K562 (cell line): ENCODE data around the gene CYRIA. TPM values are rescaled to one million over a fixed set of nuclear protein-coding genes. Genes with fewer than 3 reads are reported as not detected.
A peak's percentile ranks its signal among the peaks of the same experiment; 100 is the strongest.

Experiments used
- ATAC-seq: fragments of 200-7000 bp; cut with Tn5 transposase; 3 replicates; pipeline ENCODE4 v1.9.1; 2020; ENCODE audit warnings: moderate library complexity
- BruUV-seq: library from RNA; stranded (reverse); fragments of 400-500 nt; replicated peaks from 2 replicates; lab custom pipeline; 2021; lab: Mats Ljungman, UMichigan
- CTCF ChIA-PET: fragments of 300-600 bp; formaldehyde crosslinking; extraction: SDS; loops from one replicate; lab custom pipeline; 2021; ENCODE audit warnings: low intra/inter-chr PET ratio; lab: Yijun Ruan, JAX
- POLR2A ChIA-PET: fragments of 300-600, 350-650 bp; sonication (Branson Sonifier 250); formaldehyde crosslinking; extraction: SDS; loops from one replicate; lab custom pipeline; 2021; ENCODE audit warnings: antibody characterized with exemption, inconsistent platforms; lab: Yijun Ruan, JAX
- DNase-seq, 4 experiments: peaks; one replicate each; pipeline versions ENCODE4 v3.0.0 to v3.0.0-alpha.2; 2011 to 2018; ENCODE audit warnings: low spot score in 3 of 4, mixed read lengths in 3 of 4; ENCODE audit errors: extremely low read depth in 1 of 4
- FAIRE-seq: peaks from 2 replicates; lab custom pipeline; 2011; peaks lifted over from hg19 to GRCh38; lab: Jason Lieb, UNC
- H2AFZ ChIP-seq: 2 replicates; pipeline ENCODE4 v1.6.0; 2011; ENCODE audit warnings: low read depth, low read length, control low read depth, inconsistent platforms
- H3K27ac ChIP-seq: fragments of 200-600 bp; 3 replicates; pipeline ENCODE4 v1.8.0; 2011; ENCODE audit warnings: low read depth, mild to moderate bottlenecking, control low read depth, inconsistent platforms, low read length, moderate library complexity, mixed read lengths; ENCODE audit errors: extremely low read depth
- H3K27me3 ChIP-seq, 2 experiments: fragments of 300-600 bp in 1 of 2; 2 replicates in 1 of 2; 3 replicates in 1 of 2; pipeline versions ENCODE4 v1.6.0 to v1.8.0; 2011; ENCODE audit warnings: inconsistent platforms in 2 of 2, low read length in 2 of 2, mild to moderate bottlenecking in 1 of 2, mixed read lengths in 1 of 2, moderate library complexity in 1 of 2; ENCODE audit not compliant: control insufficient read depth in 2 of 2, insufficient read depth in 2 of 2
- H3K36me3 ChIP-seq: fragments of 300-600 bp; 3 replicates; pipeline ENCODE4 v1.8.0; 2011; ENCODE audit warnings: mild to moderate bottlenecking, low read length, inconsistent platforms; ENCODE audit not compliant: control insufficient read depth, insufficient read depth
- H3K4me1 ChIP-seq, 2 experiments: fragments of 200-600 bp in 1 of 2; replicated peaks in 1 of 2; 2 replicates in 1 of 2; 3 replicates in 1 of 2; pipeline versions ENCODE4 v1.5.1 to v1.8.0; 2011; ENCODE audit warnings: inconsistent platforms in 2 of 2, low read length in 2 of 2, mild to moderate bottlenecking in 1 of 2, mixed read lengths in 1 of 2, moderate library complexity in 1 of 2; ENCODE audit not compliant: control insufficient read depth in 2 of 2, insufficient read depth in 2 of 2
- H3K4me2 ChIP-seq: 2 replicates; pipeline ENCODE4 v1.6.1; 2011; ENCODE audit warnings: low read length, control low read depth, inconsistent platforms, mixed read lengths; ENCODE audit not compliant: insufficient read depth
- H3K4me3 ChIP-seq: fragments of 200-600 bp; sonication (generic), shearing (Covaris generic); 2 replicates; pipeline ENCODE4 v1.5.1; 2016; ENCODE audit warnings: control low read depth, inconsistent platforms
- H3K79me2 ChIP-seq: fragments of 200-600 bp; 3 replicates; pipeline ENCODE4 v1.8.0; 2011; ENCODE audit warnings: low read length, inconsistent platforms; ENCODE audit not compliant: control insufficient read depth, insufficient read depth
- H3K9ac ChIP-seq, 2 experiments: 2 replicates each; pipeline versions ENCODE4 v1.6.0 to v1.6.1; 2011; ENCODE audit warnings: low read depth in 2 of 2, low read length in 2 of 2, control low read depth in 1 of 2, inconsistent platforms in 1 of 2, mild to moderate bottlenecking in 1 of 2, mixed read lengths in 1 of 2; ENCODE audit not compliant: insufficient read depth in 1 of 2
- H3K9me1 ChIP-seq: one replicate; pipeline ENCODE4 v1.6.0; 2011; ENCODE audit warnings: inconsistent platforms, mild to moderate bottlenecking, low read length, moderate library complexity; ENCODE audit not compliant: control insufficient read depth, insufficient read depth
- H3K9me3 ChIP-seq: replicated peaks from 2 replicates; pipeline ENCODE4 v1.5.1; 2011; ENCODE audit warnings: low read depth, low read length, inconsistent platforms; ENCODE audit not compliant: control insufficient read depth, insufficient read depth
- H4K20me1 ChIP-seq: replicated peaks from 2 replicates; pipeline ENCODE4 v1.6.1; 2011; ENCODE audit warnings: low read length, inconsistent platforms, mixed read lengths; ENCODE audit not compliant: control insufficient read depth, insufficient read depth
- CBX5 ChIP-seq: IDR thresholded peaks from 2 replicates; pipeline ENCODE4 v1.6.1; 2014; ENCODE audit warnings: low read depth, borderline replicate concordance
- GATAD2B ChIP-seq: fragments of 450-650 bp; IDR thresholded peaks from 2 replicates; pipeline ENCODE4 v1.6.1; 2017; ENCODE audit warnings: mild to moderate bottlenecking, borderline replicate concordance
- MAFK ChIP-seq: IDR thresholded peaks from 2 replicates; pipeline ENCODE4 v1.6.1; 2011; ENCODE audit warnings: low read length, improper control_type of control experiment
- NR4A1 ChIP-seq, 2 experiments: fragments of 250-450 bp in 1 of 2; fragments of 450-650 bp in 1 of 2; sonication (Bioruptor Pico) in 1 of 2; IDR thresholded peaks; 2 replicates each; pipeline versions ENCODE4 v1.4.0 to v1.6.1; 2016 to 2020; ENCODE audit warnings: mild to moderate bottlenecking in 2 of 2, missing compliant biosample characterization in 1 of 2, missing genetic modification characterization in 1 of 2, moderate library complexity in 1 of 2
- PHF8 ChIP-seq: fragments of 200-600 bp; sonication (generic); IDR thresholded peaks from 2 replicates; pipeline ENCODE4 v1.6.1; 2012; ENCODE audit warnings: mixed run types, mild to moderate bottlenecking, inconsistent platforms, low read length, moderate library complexity, borderline replicate concordance
- RBBP5 ChIP-seq: fragments of 200-600 bp; sonication (generic); IDR thresholded peaks from 2 replicates; pipeline ENCODE4 v1.6.1; 2012; ENCODE audit warnings: borderline replicate concordance, mild to moderate bottlenecking, low read length, control low read depth, inconsistent platforms; ENCODE audit not compliant: insufficient read depth, poor library complexity, severe bottlenecking
- ZC3H4 ChIP-seq: sonication (generic); formaldehyde crosslinking; IDR thresholded peaks from 2 replicates; pipeline ENCODE4 v1.9.0; 2021; ENCODE audit warnings: missing genetic modification reagents, borderline replicate concordance
- ZNF133 ChIP-seq: fragments of 250-450 bp; sonication (Bioruptor Pico); IDR thresholded peaks from 2 replicates; pipeline ENCODE4 v1.4.0; 2020; ENCODE audit warnings: mild to moderate bottlenecking
- WGBS: fragments of 100-300 bp; shearing (Covaris generic); methylation state at CpG from one replicate; pipeline ENCODE4 v1.1.6; 2016; ENCODE audit warnings: low coverage, mixed read lengths; ENCODE audit not compliant: insufficient coverage; ENCODE audit errors: missing lambda C conversion rate; 5-methylcytosine and 5-hydroxymethylcytosine counted together
- in situ Hi-C: fragments of 300-500 bp; cut with MboI; formaldehyde crosslinking; loops from 4 replicates; pipeline ENCODE4 v1.15.0; 2018; ENCODE audit warnings: inconsistent platforms, mixed read lengths
- intact Hi-C: fragments of 100-400 bp; cut with micrococcal nuclease; formaldehyde crosslinking; loops from 2 replicates; pipeline ENCODE4 v1.14.2; 2022
- polyA plus RNA-seq, 8 experiments: library from polyadenylated mRNA; depleted of rRNA in 4 of 8; stranded (reverse) in 5 of 8; unstranded in 3 of 8; fragments of >200 nt; fragmentation: Nextera tagmentation in 2 of 8; fragmentation: Illumina TruSeq in 1 of 8; extraction: Ambion mirVana in 2 of 8; extraction: Trizol in 1 of 8; gene quantifications; 2 replicates each; pipeline versions ENCODE4 v1.2.1 to v1.2.3, GENCODE V29; 2011 to 2014; ENCODE audit warnings: inconsistent platforms in 1 of 8, missing spikeins in 1 of 8
- total RNA-seq, 7 experiments: library from RNA; depleted of rRNA in 6 of 7; stranded (reverse); fragments of >200 nt in 6 of 7; fragmentation: Illumina TruSeq in 2 of 7; extraction: Trizol in 2 of 7; gene quantifications; 2 replicates each; pipeline versions ENCODE4 v1.2.1 to v1.2.3, GENCODE V29; 2011 to 2021; ENCODE audit warnings: low replicate concordance in 1 of 7
- TF ChIP-seq, protein P1 (sequence below): fragments of 450-650 bp; formaldehyde crosslinking; IDR thresholded peaks from 2 replicates; pipeline ENCODE4 v1.4.0; 2020; ENCODE audit warnings: mild to moderate bottlenecking, moderate library complexity
- TF ChIP-seq, protein P2 (sequence below): sonication (generic); formaldehyde crosslinking; IDR thresholded peaks from 2 replicates; pipeline ENCODE4 v1.9.0; 2022; ENCODE audit warnings: mild to moderate bottlenecking, missing genetic modification reagents

Gene CYRIA
- total and polyA plus RNA-seq, 9 of the 15 experiments (the other 6 are each of a cell fraction or from before 2014, with no cell fraction given): 0.84 to 5.6 (median 3.0) TPM

DNA sequence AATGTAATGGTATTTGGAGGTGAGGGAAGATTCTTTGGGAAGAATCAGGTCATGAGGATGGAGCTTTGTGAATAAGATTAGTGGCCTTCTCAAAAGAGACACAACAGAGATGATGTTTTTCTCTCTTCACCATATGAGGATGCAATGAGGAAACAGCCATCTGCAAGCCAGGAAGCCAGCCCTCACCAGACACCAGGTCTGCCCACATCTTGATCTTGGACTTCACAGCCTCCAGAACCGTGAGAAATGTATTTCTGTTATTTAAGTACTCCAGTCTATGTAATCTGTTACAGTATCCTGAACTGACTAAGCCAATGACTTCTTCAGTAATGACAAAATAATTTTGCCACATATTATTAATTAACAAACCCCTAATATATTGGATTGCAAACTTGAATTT, 28.3 kb downstream of the CYRIA start:
- H3K9ac ChIP-seq: no peak overlapping the region
- H3K4me1 ChIP-seq: peaks cover 15 to 69% of the 10 kb centered on the region in 2 experiments
- TF ChIP-seq CBX5 (0 out of 2 replicates have a peak, but pooled peaks have one; percentile 33), ZNF133 (CRISPR knock-in tag) (no peak)
- no peak for FAIRE-seq
- no peak for DNase-seq
- no peaks in the 10 kb centered on the region for H3K36me3 ChIP-seq
- no peaks in the 10 kb centered on the region for H3K9me3 ChIP-seq
- no peaks in the 10 kb centered on the region for H3K27me3 ChIP-seq
- POLR2A ChIA-PET: interaction anchor here (0.6 to 2.5 kb wide), 3 partner anchors 15 to 21 kb away, joined by 3 to 15 read pairs (median 4); no protein-coding TSS in a partner anchor
- WGBS: 50% methylated on average over 1 of the region's 1 CpG
- in situ Hi-C loops: no loop called here
- no peak overlapping the region for H3K4me3 ChIP-seq
- no peaks in the 10 kb centered on the region for H3K9me1 ChIP-seq
- H4K20me1 ChIP-seq: no peaks in the 10 kb centered on the region
- intact Hi-C loops: loop anchor here (2.0 to 10.0 kb wide), 2 partner anchors 13 to 487 kb away; no protein-coding TSS in a partner anchor
- no peak overlapping the region for H3K27ac ChIP-seq
- BruUV-seq: no TSS peak
- no peak overlapping the region for H3K4me2 ChIP-seq
- no peak for ATAC-seq
- H3K79me2 ChIP-seq: no peaks in the 10 kb centered on the region
- CTCF ChIA-PET: no interaction called here
- no peak overlapping the region for H2AFZ ChIP-seq

DNA sequence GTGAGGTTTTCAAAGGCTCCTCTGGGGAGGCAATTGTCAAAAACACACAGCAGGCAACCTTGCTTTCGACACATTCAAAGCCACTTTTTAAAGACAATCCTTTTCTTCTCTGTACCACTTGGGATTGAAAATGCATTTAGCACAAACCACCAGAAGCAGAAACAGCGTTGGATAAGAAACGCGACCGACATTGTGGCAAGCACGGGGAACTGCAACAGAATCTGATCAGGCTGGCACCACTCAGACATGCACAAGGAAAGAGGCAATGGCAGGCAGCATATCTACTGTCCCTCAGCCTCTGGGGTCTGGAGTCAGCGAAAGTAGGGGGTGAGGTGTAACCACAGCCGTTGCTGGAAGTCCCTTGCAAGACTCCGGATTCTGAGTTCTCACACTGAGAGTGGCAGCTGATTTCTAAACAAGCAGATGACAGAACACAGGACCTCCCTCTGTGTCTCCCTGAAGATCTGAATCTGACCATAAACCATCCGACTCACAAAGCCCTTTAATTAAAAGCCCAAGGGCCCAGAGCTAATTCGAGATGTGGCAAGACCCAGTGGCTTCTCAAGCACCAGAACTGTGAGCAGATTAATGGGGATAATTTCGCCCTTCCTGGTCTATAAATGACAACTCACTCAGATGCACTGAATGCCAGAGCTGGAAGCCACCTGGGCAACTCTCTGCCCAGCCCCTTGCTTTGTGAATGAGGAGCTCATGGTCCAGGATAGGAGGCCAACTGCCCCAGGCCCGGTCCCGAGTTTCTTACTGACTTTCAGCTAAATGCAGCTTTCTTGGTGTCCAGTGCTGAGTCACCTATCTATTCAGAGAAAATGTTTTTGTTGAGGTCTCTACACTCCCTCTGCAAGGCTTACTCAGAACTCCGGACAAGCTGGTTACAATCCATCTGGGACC, 29.6 kb downstream of the CYRIA start:
- H3K36me3 ChIP-seq: no peaks in the 10 kb centered on the region
- CTCF ChIA-PET: no interaction called here
- peak overlapping the region; percentile 8; the same call in 1 of the 2 replicates for H3K4me3 ChIP-seq
- DNase-seq: peak; percentile 56 to 83 (median 64)
- no peaks in the 10 kb centered on the region for H4K20me1 ChIP-seq
- H3K9me3 ChIP-seq: no peaks in the 10 kb centered on the region
- H3K27ac ChIP-seq: peak overlapping the region; percentile 88
- peak overlapping the region; percentile 71 to 86 for H3K9ac ChIP-seq
- ATAC-seq: peak; percentile 86
- in situ Hi-C loops: no loop called here
- H3K79me2 ChIP-seq: no peaks in the 10 kb centered on the region
- H3K9me1 ChIP-seq: no peaks in the 10 kb centered on the region
- intact Hi-C loops: loop anchor here (2.0 to 10.0 kb wide), 2 partner anchors 15 to 489 kb away; no protein-coding TSS in a partner anchor
- H2AFZ ChIP-seq: peak overlapping the region; percentile 93
- POLR2A ChIA-PET: interaction anchor here (0.6 to 2.5 kb wide), 7 partner anchors 8 to 88 kb away, joined by 3 to 15 read pairs (median 4); no protein-coding TSS in a partner anchor
- H3K4me2 ChIP-seq: peak overlapping the region; percentile 75
- peaks cover 21 to 75% of the 10 kb centered on the region in 2 experiments for H3K4me1 ChIP-seq
- no peaks in the 10 kb centered on the region for H3K27me3 ChIP-seq
- 9% methylated on average over 15 of the region's 15 CpGs for WGBS
- FAIRE-seq: peak; percentile 82
- TSS peak; percentile 63 for BruUV-seq
- TF ChIP-seq, protein P1, sequence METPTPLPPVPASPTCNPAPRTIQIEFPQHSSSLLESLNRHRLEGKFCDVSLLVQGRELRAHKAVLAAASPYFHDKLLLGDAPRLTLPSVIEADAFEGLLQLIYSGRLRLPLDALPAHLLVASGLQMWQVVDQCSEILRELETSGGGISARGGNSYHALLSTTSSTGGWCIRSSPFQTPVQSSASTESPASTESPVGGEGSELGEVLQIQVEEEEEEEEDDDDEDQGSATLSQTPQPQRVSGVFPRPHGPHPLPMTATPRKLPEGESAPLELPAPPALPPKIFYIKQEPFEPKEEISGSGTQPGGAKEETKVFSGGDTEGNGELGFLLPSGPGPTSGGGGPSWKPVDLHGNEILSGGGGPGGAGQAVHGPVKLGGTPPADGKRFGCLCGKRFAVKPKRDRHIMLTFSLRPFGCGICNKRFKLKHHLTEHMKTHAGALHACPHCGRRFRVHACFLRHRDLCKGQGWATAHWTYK: peak; percentile 78; the same call in 1 of the 2 replicates
- TF ChIP-seq, protein P2, sequence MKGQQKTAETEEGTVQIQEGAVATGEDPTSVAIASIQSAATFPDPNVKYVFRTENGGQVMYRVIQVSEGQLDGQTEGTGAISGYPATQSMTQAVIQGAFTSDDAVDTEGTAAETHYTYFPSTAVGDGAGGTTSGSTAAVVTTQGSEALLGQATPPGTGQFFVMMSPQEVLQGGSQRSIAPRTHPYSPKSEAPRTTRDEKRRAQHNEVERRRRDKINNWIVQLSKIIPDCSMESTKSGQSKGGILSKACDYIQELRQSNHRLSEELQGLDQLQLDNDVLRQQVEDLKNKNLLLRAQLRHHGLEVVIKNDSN (CRISPR knock-in tag): no peak
- TF ChIP-seq ZC3H4 (CRISPR knock-in tag): no peak
- peak; percentile 33; the same call in 1 of the 2 replicates for TF ChIP-seq PHF8
- TF ChIP-seq MAFK: peak; percentile 87
- TF ChIP-seq RBBP5: peak; percentile 64
- TF ChIP-seq NR4A1 (CRISPR knock-in tag; IDR thresholded peaks at IDR 0.05): peak; percentile 81; the same call in 1 of the 2 replicates
- no peak for TF ChIP-seq NR4A1 (tag; IDR thresholded peaks at IDR 0.05)
- TF ChIP-seq GATAD2B: no peak
